IMR-90 (cell line): ENCODE data around the gene GLDC. TPM values are rescaled to one million over a fixed set of nuclear protein-coding genes. Genes with fewer than 3 reads are reported as not detected.
A peak's percentile ranks its signal among the peaks of the same experiment; 100 is the strongest.

Experiments
- ATAC-seq: fragments of 200-7000 bp; cut with Tn5 transposase; 2 replicates; pipeline ENCODE4 v1.9.1; 2020; ENCODE audit warnings: low read depth, mild to moderate bottlenecking, moderate library complexity
- BruUV-seq: library from RNA; stranded (reverse); fragments of 400-500 nt; replicated peaks from 2 replicates; lab custom pipeline; 2021; lab: Mats Ljungman, UMichigan
- CTCF ChIA-PET: fragments of 300-600 bp; formaldehyde crosslinking; extraction: SDS; loops from one replicate; lab custom pipeline; 2021; ENCODE audit warnings: antibody characterized with exemption; lab: Yijun Ruan, JAX
- POLR2A ChIA-PET: fragments of 300-600 bp; sonication (Branson Sonifier 250); formaldehyde crosslinking; loops from one replicate; lab custom pipeline; 2022; ENCODE audit warnings: antibody characterized with exemption; ENCODE audit not compliant: unreplicated experiment; lab: Charles Lee
- DNase-seq: peaks from one replicate; pipeline ENCODE4 v3.0.0; 2013
- H2AFZ ChIP-seq: replicated peaks from 2 replicates; pipeline ENCODE3; 2013; ENCODE audit warnings: low read length, mild to moderate bottlenecking; ENCODE audit not compliant: poor library complexity
- H2AK5ac ChIP-seq: 2 replicates; pipeline ENCODE4 v1.6.1; 2013; ENCODE audit warnings: low read depth, low read length, inconsistent platforms
- H2AK9ac ChIP-seq: replicated peaks from 2 replicates; pipeline ENCODE3; 2013; ENCODE audit warnings: mild to moderate bottlenecking, low read depth, low read length, moderate library complexity; ENCODE audit not compliant: poor library complexity
- H2BK120ac ChIP-seq: 2 replicates; pipeline ENCODE4 v1.6.1; 2013; ENCODE audit warnings: low read depth, low read length, inconsistent platforms
- H2BK15ac ChIP-seq: 3 replicates; pipeline ENCODE4 v1.6.1; 2013; ENCODE audit warnings: low read depth, low read length, inconsistent platforms
- H2BK20ac ChIP-seq: 2 replicates; pipeline ENCODE4 v1.6.1; 2013; ENCODE audit warnings: low read depth, mild to moderate bottlenecking, inconsistent platforms, low read length, moderate library complexity
- H2BK5ac ChIP-seq: 2 replicates; pipeline ENCODE4 v1.6.1; 2013; ENCODE audit warnings: mild to moderate bottlenecking, low read depth, low read length, inconsistent platforms; ENCODE audit not compliant: poor library complexity, severe bottlenecking
- H3K14ac ChIP-seq: replicated peaks from 2 replicates; pipeline ENCODE4 v1.6.1; 2013; ENCODE audit warnings: low read depth, low read length, inconsistent platforms
- H3K18ac ChIP-seq: 2 replicates; pipeline ENCODE4 v1.6.1; 2013; ENCODE audit warnings: low read depth, low read length, control low read depth
- H3K23ac ChIP-seq: 2 replicates; pipeline ENCODE4 v1.6.1; 2013; ENCODE audit warnings: low read depth, low read length, inconsistent platforms
- H3K27ac ChIP-seq: 2 replicates; pipeline ENCODE4 v1.5.1; 2013; ENCODE audit warnings: mild to moderate bottlenecking, control low read depth, low read length; ENCODE audit not compliant: insufficient read depth
- H3K27me3 ChIP-seq: 2 replicates; pipeline ENCODE4 v1.6.1; 2013; ENCODE audit warnings: low read length; ENCODE audit not compliant: control insufficient read depth, insufficient read depth
- H3K36me3 ChIP-seq: 2 replicates; pipeline ENCODE4 v1.6.1; 2013; ENCODE audit warnings: low read length, mixed read lengths; ENCODE audit not compliant: control insufficient read depth, insufficient read depth
- H3K4ac ChIP-seq: 2 replicates; pipeline ENCODE4 v1.6.1; 2013; ENCODE audit warnings: low read depth, low read length, inconsistent platforms
- H3K4me1 ChIP-seq: 2 replicates; pipeline ENCODE4 v1.6.1; 2013; ENCODE audit warnings: low read length, mixed read lengths; ENCODE audit not compliant: control insufficient read depth, insufficient read depth
- H3K4me2 ChIP-seq: 2 replicates; pipeline ENCODE4 v1.6.1; 2013; ENCODE audit warnings: low read depth, mild to moderate bottlenecking, control low read depth, low read length, moderate library complexity
- H3K4me3 ChIP-seq: 2 replicates; pipeline ENCODE4 v1.5.1; 2013; ENCODE audit warnings: low read depth, mild to moderate bottlenecking, control low read depth, low read length, moderate library complexity; ENCODE audit not compliant: insufficient read depth
- H3K56ac ChIP-seq: 2 replicates; pipeline ENCODE4 v1.6.1; 2013; ENCODE audit warnings: low read length, inconsistent platforms; ENCODE audit not compliant: insufficient read depth; ENCODE audit errors: extremely low read depth
- H3K79me1 ChIP-seq, 2 experiments: 2 replicates each; pipeline ENCODE4 v1.6.1; 2013; ENCODE audit warnings: low read length in 2 of 2, inconsistent platforms in 1 of 2, low read depth in 1 of 2
- H3K9ac ChIP-seq: 2 replicates; pipeline ENCODE4 v1.6.1; 2013; ENCODE audit warnings: low read depth, low read length, control low read depth
- H3K9me1 ChIP-seq: 2 replicates; pipeline ENCODE4 v1.6.1; 2013; ENCODE audit warnings: low read length, inconsistent platforms; ENCODE audit not compliant: insufficient read depth
- H3K9me3 ChIP-seq: 2 replicates; pipeline ENCODE4 v1.6.1; 2013; ENCODE audit warnings: low read length; ENCODE audit not compliant: control insufficient read depth, insufficient read depth
- H4K20me1 ChIP-seq: 2 replicates; pipeline ENCODE4 v1.6.1; 2013; ENCODE audit warnings: low read length, inconsistent platforms; ENCODE audit not compliant: insufficient read depth
- H4K5ac ChIP-seq: 2 replicates; pipeline ENCODE4 v1.6.1; 2013; ENCODE audit warnings: mild to moderate bottlenecking, low read depth, low read length, control low read depth
- H4K8ac ChIP-seq, 2 experiments: 2 replicates each; pipeline ENCODE4 v1.6.1; 2013; ENCODE audit warnings: low read depth in 2 of 2, low read length in 2 of 2, control low read depth in 1 of 2, inconsistent platforms in 1 of 2
- H4K91ac ChIP-seq: 2 replicates; pipeline ENCODE4 v1.6.1; 2013; ENCODE audit warnings: low read depth, low read length, inconsistent platforms; ENCODE audit not compliant: insufficient read depth
- NFE2L2 ChIP-seq: fragments of 150-350 bp; IDR thresholded peaks from 2 replicates; pipeline ENCODE4 v1.6.1; 2016; ENCODE audit warnings: low read depth, mild to moderate bottlenecking, low read length
- RAD21 ChIP-seq: IDR thresholded peaks from 2 replicates; pipeline ENCODE4 v1.6.1; 2012; ENCODE audit warnings: low read length, improper control_type of control experiment
- SMC3 ChIP-seq: fragments of 150-350 bp; IDR thresholded peaks from 2 replicates; pipeline ENCODE4 v1.6.1; 2016; ENCODE audit warnings: low read depth, mild to moderate bottlenecking, antibody characterized with exemption, low read length, moderate library complexity
- WGBS, 2 experiments: methylation state at CpG; one replicate each; pipeline versions ENCODE4 v1.1.5 to v1.1.7; 2013; ENCODE audit warnings: missing lambda C conversion rate in 2 of 2; ENCODE audit not compliant: insufficient read length in 1 of 2; ENCODE audit errors: extremely low coverage in 2 of 2; 5-methylcytosine and 5-hydroxymethylcytosine counted together
- dilution Hi-C: fragments of 300-500 bp; cut with HindIII; formaldehyde crosslinking; loops from one replicate; pipeline ENCODE4 v1.14.3; 2018; ENCODE audit warnings: low sequenced_read_pairs; ENCODE audit not compliant: unreplicated experiment
- in situ Hi-C: fragments of 300-500 bp; cut with MboI; formaldehyde crosslinking; loops from 3 replicates; pipeline ENCODE4 v1.14.3; 2019; ENCODE audit warnings: low sequenced_read_pairs, inconsistent platforms, mixed read lengths
- intact Hi-C: fragments of 100-400 bp; cut with micrococcal nuclease; formaldehyde crosslinking; loops from 2 replicates; pipeline ENCODE4 v1.10.0; 2022
- polyA plus RNA-seq, 3 experiments: library from polyadenylated mRNA; depleted of rRNA; stranded (reverse); fragments of >200 nt; gene quantifications; 2 replicates each; pipeline ENCODE4 v1.2.3, GENCODE V29; 2012; ENCODE audit warnings: low replicate concordance in 1 of 3
- total RNA-seq: library from RNA; depleted of rRNA; stranded (reverse); fragments of >200 nt; gene quantifications from 2 replicates; pipeline ENCODE4 v1.2.3, GENCODE V29; 2012
- TF ChIP-seq, protein P1 (sequence below): conservative IDR thresholded peaks from 2 replicates; pipeline ENCODE4 v1.5.1; 2012; ENCODE audit warnings: mild to moderate bottlenecking, low read depth, low read length, improper control_type of control experiment

The GLDC gene
- total and polyA plus RNA-seq, 2 of the 4 experiments (the other 2 are of a cell fraction): 0.36 to 0.50 TPM

DNA sequence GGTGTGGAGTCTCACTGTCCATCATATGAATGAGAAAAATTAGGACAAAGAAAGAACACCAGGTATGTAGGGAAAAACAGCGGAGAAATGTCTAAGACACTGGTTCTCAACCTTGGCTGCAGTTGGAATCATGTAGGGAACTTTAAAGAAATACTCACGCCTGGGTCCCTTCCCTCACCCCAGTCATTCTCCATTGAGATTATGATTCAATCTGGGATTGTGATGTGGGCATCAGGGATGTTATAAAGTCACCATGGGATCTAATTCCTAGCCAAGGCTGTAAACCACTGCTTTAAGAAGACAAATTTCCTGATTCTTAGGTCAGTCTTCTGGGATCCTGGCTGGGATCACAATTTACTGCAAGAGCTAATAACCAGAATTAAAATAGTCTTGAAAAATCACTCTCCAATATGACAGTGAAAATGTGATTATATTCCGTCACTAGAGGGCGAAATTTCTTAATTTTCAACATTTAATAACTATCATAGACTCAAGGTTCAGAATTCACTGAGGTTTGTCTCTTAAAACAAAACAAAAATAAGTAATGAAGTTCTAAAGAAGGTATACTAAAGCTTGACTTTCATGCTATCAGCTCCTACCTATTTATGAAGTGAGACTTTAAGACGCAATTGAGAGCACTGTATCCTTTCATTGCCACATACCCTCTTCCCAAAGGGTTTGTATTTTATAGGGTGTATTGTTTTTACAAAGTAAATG, 60.5 kb downstream of the GLDC start:
- no peaks in the 10 kb centered on the region; the same call in 1 of the 2 replicates for H3K9me1 ChIP-seq
- no peak overlapping the region for H2BK120ac ChIP-seq
- no peak overlapping the region for H3K27ac ChIP-seq
- no peaks in the 10 kb centered on the region for H4K20me1 ChIP-seq
- no peak overlapping the region for H3K23ac ChIP-seq
- H2AFZ ChIP-seq: no peak overlapping the region
- BruUV-seq: no TSS peak
- H2BK20ac ChIP-seq: no peak overlapping the region
- H3K14ac ChIP-seq: no peak overlapping the region
- H3K9ac ChIP-seq: no peak overlapping the region
- H3K36me3 ChIP-seq: no peaks in the 10 kb centered on the region
- TF ChIP-seq, protein P1, sequence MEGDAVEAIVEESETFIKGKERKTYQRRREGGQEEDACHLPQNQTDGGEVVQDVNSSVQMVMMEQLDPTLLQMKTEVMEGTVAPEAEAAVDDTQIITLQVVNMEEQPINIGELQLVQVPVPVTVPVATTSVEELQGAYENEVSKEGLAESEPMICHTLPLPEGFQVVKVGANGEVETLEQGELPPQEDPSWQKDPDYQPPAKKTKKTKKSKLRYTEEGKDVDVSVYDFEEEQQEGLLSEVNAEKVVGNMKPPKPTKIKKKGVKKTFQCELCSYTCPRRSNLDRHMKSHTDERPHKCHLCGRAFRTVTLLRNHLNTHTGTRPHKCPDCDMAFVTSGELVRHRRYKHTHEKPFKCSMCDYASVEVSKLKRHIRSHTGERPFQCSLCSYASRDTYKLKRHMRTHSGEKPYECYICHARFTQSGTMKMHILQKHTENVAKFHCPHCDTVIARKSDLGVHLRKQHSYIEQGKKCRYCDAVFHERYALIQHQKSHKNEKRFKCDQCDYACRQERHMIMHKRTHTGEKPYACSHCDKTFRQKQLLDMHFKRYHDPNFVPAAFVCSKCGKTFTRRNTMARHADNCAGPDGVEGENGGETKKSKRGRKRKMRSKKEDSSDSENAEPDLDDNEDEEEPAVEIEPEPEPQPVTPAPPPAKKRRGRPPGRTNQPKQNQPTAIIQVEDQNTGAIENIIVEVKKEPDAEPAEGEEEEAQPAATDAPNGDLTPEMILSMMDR: peak; percentile 51
- TF ChIP-seq NFE2L2 (no peak), RAD21 (peak; percentile 44), SMC3 (peak; percentile 40; the same call in 1 of the 2 replicates)
- no peak overlapping the region for H3K56ac ChIP-seq
- H3K4me2 ChIP-seq: no peak overlapping the region
- no peaks in the 10 kb centered on the region for H3K9me3 ChIP-seq
- WGBS, 2 experiments: no CpG with 5 or more reads among the region's 5 CpGs
- no peak overlapping the region for H2BK15ac ChIP-seq
- POLR2A ChIA-PET: no interaction called here
- intact Hi-C loops: loop anchor here (1.0 to 2.0 kb wide), 2 partner anchors 82 to 154 kb away; no protein-coding TSS in a partner anchor
- H4K8ac ChIP-seq: no peak overlapping the region
- peak; percentile 40 for DNase-seq
- H2AK5ac ChIP-seq: no peak overlapping the region
- H3K18ac ChIP-seq: no peak overlapping the region
- dilution Hi-C loops: no loop called here
- H3K4me1 ChIP-seq: no peaks in the 10 kb centered on the region
- peak; percentile 63 for ATAC-seq
- CTCF ChIA-PET: interaction anchor here (0.5 to 2.3 kb wide), 7 partner anchors 16 to 569 kb away, joined by 3 to 10 read pairs (median 3); partner anchors contain the start of gene RANBP6
- no peak overlapping the region for H4K91ac ChIP-seq
- H3K79me1 ChIP-seq: no peaks in the 10 kb centered on the region
- no peak overlapping the region for H3K4ac ChIP-seq
- no peak overlapping the region for H3K4me3 ChIP-seq
- in situ Hi-C loops: loop anchor here (5.0 to 10.0 kb wide), 2 partner anchors 87 to 150 kb away; no protein-coding TSS in a partner anchor
- no peak overlapping the region for H2AK9ac ChIP-seq
- H4K5ac ChIP-seq: no peak overlapping the region
- H3K27me3 ChIP-seq: peaks cover 7% of the 10 kb centered on the region
- H2BK5ac ChIP-seq: no peak overlapping the region
